A673 (cell line): Measurements from ENCODE around the gene SMYD3.

Source experiments
- CTCF ChIP-seq: fragments of 300-800, 200-600 bp; sonication (generic); conservative IDR thresholded peaks from 2 replicates; pipeline ENCODE4 v1.5.1; 2017; ENCODE audit warnings: low read depth, mild to moderate bottlenecking, antibody characterized with exemption, low read length, moderate library complexity, mixed read lengths
- EZH2 ChIP-seq: fragments of 200-600 bp; sonication (generic); IDR thresholded peaks from 2 replicates; pipeline ENCODE4 v1.6.1; 2017; ENCODE audit warnings: borderline replicate concordance, low read depth, mild to moderate bottlenecking, mixed read lengths, antibody characterized with exemption, low read length; ENCODE audit not compliant: poor library complexity, severe bottlenecking

DNA sequence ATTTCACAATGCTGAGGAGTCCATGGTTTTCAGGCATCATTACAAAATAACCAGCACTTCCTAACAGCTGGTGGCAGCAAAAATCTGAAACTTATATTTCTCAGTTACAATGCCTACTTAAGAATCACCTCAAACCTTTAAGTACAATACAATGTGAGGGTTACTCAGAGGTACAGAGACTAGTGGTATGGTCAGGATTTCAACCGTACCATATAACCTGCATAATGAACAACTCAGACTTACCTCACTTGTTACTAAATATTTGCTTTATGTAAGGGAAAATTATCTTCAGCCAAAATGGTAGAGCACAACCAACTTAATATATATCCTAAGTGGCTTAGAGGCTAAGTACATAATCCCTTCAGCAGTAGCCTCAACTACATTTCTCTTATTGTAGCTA lies 344.5 kb downstream of the SMYD3 start:
- TF ChIP-seq CTCF, result no peak
- no peak for TF ChIP-seq EZH2
